ENCODE measurements around the gene CLPSL2. TPM values are rescaled to one million over a fixed set of nuclear protein-coding genes. Genes with fewer than 3 reads are reported as not detected.

Gene CLPSL2
- total RNA-seq, 1 experiment from 2014 or later, result 1.7 TPM

DNA sequence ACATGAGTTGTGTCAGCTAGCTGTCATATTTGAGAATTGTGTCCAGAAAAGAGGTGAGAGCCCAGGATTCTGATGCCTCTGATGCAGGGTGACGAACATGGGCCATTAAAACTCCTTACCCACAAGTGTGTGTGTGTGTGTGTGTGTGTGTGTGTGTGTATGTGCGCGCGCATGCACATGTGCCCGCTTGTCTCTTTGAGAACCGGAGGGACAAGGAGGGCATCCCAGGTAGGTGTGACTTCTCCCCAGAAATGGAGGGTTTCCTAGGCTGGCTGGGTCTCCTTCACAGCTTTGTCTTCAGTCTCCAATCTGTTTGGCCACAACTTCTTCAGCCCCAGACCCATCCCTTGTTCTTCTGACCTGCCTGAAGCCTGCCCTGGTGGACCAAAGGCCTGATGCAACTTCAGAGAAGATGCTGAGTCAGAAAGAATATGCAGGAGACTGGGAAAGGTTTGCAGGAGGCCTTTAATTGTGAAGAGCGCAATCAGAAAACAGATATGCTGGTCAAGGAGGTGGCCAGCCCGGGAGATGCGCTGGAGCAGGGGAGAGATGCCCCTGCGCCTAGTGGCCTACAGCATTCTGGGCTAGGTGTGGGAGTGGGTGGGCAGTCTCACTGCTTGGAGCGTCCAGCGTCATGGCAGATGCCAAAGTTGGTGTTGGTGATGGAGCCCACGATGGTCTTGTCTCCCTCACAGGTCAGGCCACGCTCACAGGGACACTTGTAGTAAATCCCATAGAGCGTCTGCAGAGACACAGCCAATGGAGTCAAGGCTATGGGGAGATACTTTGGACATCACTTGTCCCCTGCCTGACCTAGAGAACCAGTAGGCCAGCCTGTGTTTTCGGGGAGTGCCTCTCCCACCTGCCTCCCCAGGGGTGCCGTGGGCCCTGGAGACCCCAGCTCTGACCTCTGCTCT is 18.4 kb downstream of the CLPSL2 start (continued):
- TF ChIP-seq, protein P1, sequence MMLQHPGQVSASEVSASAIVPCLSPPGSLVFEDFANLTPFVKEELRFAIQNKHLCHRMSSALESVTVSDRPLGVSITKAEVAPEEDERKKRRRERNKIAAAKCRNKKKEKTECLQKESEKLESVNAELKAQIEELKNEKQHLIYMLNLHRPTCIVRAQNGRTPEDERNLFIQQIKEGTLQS (IDR thresholded peaks at IDR 0.05), result no peak
- TF ChIP-seq, protein P2, sequence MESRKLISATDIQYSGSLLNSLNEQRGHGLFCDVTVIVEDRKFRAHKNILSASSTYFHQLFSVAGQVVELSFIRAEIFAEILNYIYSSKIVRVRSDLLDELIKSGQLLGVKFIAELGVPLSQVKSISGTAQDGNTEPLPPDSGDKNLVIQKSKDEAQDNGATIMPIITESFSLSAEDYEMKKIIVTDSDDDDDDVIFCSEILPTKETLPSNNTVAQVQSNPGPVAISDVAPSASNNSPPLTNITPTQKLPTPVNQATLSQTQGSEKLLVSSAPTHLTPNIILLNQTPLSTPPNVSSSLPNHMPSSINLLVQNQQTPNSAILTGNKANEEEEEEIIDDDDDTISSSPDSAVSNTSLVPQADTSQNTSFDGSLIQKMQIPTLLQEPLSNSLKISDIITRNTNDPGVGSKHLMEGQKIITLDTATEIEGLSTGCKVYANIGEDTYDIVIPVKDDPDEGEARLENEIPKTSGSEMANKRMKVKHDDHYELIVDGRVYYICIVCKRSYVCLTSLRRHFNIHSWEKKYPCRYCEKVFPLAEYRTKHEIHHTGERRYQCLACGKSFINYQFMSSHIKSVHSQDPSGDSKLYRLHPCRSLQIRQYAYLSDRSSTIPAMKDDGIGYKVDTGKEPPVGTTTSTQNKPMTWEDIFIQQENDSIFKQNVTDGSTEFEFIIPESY (IDR thresholded peaks at IDR 0.05; ENCODE audit: extremely low read depth, insufficient replicate concordance, low read length), result no peak
- TF ChIP-seq ELF1 (IDR thresholded peaks at IDR 0.05; ENCODE audit: borderline replicate concordance, low read depth), result no peak
- no peak for TF ChIP-seq ZNF274 (IDR thresholded peaks at IDR 0.05; ENCODE audit: low read depth, low read length)

DNA sequence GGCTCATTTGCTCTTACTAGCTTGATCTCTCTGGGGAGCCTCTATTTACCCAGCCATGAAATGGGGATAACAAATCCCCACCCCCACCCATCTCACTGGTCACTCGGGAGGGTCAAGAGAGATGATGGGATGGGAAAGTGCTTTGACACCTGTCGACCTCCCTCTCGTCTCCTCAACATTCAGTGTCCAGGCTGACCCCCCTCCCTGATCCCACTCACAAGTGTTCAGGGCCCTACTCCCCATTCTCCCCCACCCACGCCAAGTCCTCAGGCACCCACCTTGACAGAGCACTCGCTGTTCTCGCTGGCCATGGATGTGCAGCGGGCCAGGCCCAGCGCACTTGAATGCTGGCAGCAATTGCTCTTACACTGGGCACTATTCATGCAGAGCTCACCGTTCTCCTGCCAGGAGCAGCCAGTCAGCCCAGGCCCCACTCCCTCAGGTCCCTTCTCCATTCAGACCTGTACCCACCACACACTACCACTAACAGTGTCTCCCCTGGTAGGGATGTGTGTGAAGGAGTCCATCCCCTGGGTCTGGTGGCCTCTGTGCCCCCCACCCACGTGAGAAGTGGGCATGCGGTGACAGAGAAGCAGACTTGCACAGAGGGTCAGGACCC is 19.2 kb downstream of the CLPSL2 start:
- no peak overlapping the region for H3K27ac ChIP-seq (ENCODE audit: low read depth, low read length)
- ChIA-PET CTCF (no interaction called here), RAD21 (ENCODE audit: low non-redundant PET in 1 of 2, low total read pairs in 2 of 2, uncharacterized antibody in 2 of 2, unreplicated experiment in 2 of 2) (no interaction called here), POLR2A (no interaction called here)
- TF ChIP-seq, protein P3, sequence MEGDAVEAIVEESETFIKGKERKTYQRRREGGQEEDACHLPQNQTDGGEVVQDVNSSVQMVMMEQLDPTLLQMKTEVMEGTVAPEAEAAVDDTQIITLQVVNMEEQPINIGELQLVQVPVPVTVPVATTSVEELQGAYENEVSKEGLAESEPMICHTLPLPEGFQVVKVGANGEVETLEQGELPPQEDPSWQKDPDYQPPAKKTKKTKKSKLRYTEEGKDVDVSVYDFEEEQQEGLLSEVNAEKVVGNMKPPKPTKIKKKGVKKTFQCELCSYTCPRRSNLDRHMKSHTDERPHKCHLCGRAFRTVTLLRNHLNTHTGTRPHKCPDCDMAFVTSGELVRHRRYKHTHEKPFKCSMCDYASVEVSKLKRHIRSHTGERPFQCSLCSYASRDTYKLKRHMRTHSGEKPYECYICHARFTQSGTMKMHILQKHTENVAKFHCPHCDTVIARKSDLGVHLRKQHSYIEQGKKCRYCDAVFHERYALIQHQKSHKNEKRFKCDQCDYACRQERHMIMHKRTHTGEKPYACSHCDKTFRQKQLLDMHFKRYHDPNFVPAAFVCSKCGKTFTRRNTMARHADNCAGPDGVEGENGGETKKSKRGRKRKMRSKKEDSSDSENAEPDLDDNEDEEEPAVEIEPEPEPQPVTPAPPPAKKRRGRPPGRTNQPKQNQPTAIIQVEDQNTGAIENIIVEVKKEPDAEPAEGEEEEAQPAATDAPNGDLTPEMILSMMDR (IDR thresholded peaks at IDR 0.05 in 2 of 3, conservative IDR thresholded peaks at IDR 0.05 in 1 of 3; ENCODE audit: borderline replicate concordance in 1 of 3, insufficient read depth in 1 of 3, low read depth in 2 of 3, low read length in 2 of 3), result no peak
- no peak for TF ChIP-seq SP1 (IDR thresholded peaks at IDR 0.05; ENCODE audit: low read depth)
- TF ChIP-seq, protein P4, sequence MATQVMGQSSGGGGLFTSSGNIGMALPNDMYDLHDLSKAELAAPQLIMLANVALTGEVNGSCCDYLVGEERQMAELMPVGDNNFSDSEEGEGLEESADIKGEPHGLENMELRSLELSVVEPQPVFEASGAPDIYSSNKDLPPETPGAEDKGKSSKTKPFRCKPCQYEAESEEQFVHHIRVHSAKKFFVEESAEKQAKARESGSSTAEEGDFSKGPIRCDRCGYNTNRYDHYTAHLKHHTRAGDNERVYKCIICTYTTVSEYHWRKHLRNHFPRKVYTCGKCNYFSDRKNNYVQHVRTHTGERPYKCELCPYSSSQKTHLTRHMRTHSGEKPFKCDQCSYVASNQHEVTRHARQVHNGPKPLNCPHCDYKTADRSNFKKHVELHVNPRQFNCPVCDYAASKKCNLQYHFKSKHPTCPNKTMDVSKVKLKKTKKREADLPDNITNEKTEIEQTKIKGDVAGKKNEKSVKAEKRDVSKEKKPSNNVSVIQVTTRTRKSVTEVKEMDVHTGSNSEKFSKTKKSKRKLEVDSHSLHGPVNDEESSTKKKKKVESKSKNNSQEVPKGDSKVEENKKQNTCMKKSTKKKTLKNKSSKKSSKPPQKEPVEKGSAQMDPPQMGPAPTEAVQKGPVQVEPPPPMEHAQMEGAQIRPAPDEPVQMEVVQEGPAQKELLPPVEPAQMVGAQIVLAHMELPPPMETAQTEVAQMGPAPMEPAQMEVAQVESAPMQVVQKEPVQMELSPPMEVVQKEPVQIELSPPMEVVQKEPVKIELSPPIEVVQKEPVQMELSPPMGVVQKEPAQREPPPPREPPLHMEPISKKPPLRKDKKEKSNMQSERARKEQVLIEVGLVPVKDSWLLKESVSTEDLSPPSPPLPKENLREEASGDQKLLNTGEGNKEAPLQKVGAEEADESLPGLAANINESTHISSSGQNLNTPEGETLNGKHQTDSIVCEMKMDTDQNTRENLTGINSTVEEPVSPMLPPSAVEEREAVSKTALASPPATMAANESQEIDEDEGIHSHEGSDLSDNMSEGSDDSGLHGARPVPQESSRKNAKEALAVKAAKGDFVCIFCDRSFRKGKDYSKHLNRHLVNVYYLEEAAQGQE (IDR thresholded peaks at IDR 0.05; ENCODE audit: low read depth), result no peak
- TF ChIP-seq YY1 (IDR thresholded peaks at IDR 0.05; ENCODE audit: extremely low read depth, insufficient replicate concordance, low read depth, low read length), result no peak
- no peak for TF ChIP-seq POLR2A (IDR thresholded peaks at IDR 0.05; ENCODE audit: borderline replicate concordance, extremely low read depth, insufficient read depth, insufficient read length)
- TF ChIP-seq FOSL1 (IDR thresholded peaks at IDR 0.05; ENCODE audit: low read depth), result no peak
- no peak for TF ChIP-seq POLR2AphosphoS5 (IDR thresholded peaks at IDR 0.05; ENCODE audit: low read depth, low read length)
- no peak overlapping the region for H3K4me3 ChIP-seq (replicated peaks in 1 of 2; ENCODE audit: low read depth in 1 of 2, low read length in 2 of 2)
- 0 out of 2 replicates have a peak, but pooled peaks cover 3% of the 10 kb centered on the region for H3K27me3 ChIP-seq (ENCODE audit: insufficient read depth, low read length)
- no peak overlapping the region for H3K4me2 ChIP-seq (ENCODE audit: low read length)
- no peak for DNase-seq (ENCODE audit: low read depth, low spot score)
- no peaks in the 10 kb centered on the region for H4K20me1 ChIP-seq (ENCODE audit: insufficient read depth)
- no TSS peak for BruUV-seq (replicated peaks)
- no peaks in the 10 kb centered on the region for H3K4me1 ChIP-seq (ENCODE audit: control insufficient read depth in 1 of 2, insufficient read depth in 2 of 2, low read length in 2 of 2)
- no peaks in the 10 kb centered on the region for H3K36me3 ChIP-seq (ENCODE audit: control insufficient read depth in 1 of 2, insufficient read depth in 2 of 2, low read length in 2 of 2)
- intact Hi-C loops (cut with micrococcal nuclease), result no loop called here
- H2AFZ ChIP-seq (ENCODE audit: low read depth, low read length, poor library complexity, severe bottlenecking), result no peak overlapping the region
- H3K9ac ChIP-seq (ENCODE audit: low read length), result no peak overlapping the region
- ATAC-seq, result no peak
- no peaks in the 10 kb centered on the region for H3K9me3 ChIP-seq (ENCODE audit: control insufficient read depth in 1 of 2, insufficient read depth in 1 of 2, low read depth in 1 of 2, low read length in 2 of 2)
- no peaks in the 10 kb centered on the region for H3K79me2 ChIP-seq (ENCODE audit: insufficient read depth, low read length)
- H3K9me2 ChIP-seq (ENCODE audit: insufficient read depth), result no peaks in the 10 kb centered on the region
